ENCODE data around the gene LGALS1.

Gene LGALS1

DNA sequence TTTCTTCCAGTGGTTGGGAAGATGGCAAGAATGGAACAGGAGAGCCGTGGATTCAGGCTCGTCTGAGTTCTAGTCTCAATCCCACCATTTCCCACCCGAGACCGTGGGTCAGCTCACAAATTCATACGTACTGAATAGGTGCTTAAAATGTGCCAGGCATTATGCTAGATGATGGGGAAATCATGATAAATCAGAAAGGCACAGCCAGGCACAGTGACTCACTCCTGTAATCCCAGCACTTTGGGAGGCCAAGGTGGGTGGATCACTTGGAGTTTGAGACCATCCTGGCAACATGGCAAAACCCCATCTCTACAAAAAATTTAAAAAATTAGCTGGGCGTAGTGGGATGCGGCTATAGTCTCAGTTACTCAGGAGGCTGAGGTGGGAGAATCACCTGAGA is 28.5 kb downstream of the LGALS1 start:
- Histone ChIP-seq H3K27me3 (ENCODE audit: insufficient read depth, poor library complexity, severe bottlenecking) (no peaks in the 10 kb centered on the region), H3K27ac (replicated peaks) (no peak overlapping the region), H3K4me3 (replicated peaks; ENCODE audit: insufficient read depth, low read length) (no peak overlapping the region)
- TF ChIP-seq GABPA (IDR thresholded peaks at IDR 0.05; ENCODE audit: low read depth) (no peak), CTCF (IDR thresholded peaks at IDR 0.05; ENCODE audit: insufficient read depth, low read length) (no peak), SPI1 (IDR thresholded peaks at IDR 0.05; ENCODE audit: borderline replicate concordance, low read depth) (no peak), REST (IDR thresholded peaks at IDR 0.05; ENCODE audit: insufficient replicate concordance, low read depth) (no peak), POLR2AphosphoS5 (IDR thresholded peaks at IDR 0.05; ENCODE audit: low read depth) (no peak)
- DNase-seq (ENCODE audit: low read depth in 1 of 2, low spot score in 1 of 2), result no peak

GRCh38 chr22:37704645-37705044 is 29.2 kb downstream of the LGALS1 start:
- no peak overlapping the region for H3K27ac ChIP-seq (replicated peaks)
- no peak overlapping the region for H3K4me3 ChIP-seq (replicated peaks; ENCODE audit: insufficient read depth, low read length)
- TF ChIP-seq SPI1 (IDR thresholded peaks at IDR 0.05; ENCODE audit: borderline replicate concordance, low read depth) (no peak), GABPA (IDR thresholded peaks at IDR 0.05; ENCODE audit: low read depth) (no peak), CTCF (IDR thresholded peaks at IDR 0.05; ENCODE audit: insufficient read depth, low read length) (no peak), REST (IDR thresholded peaks at IDR 0.05; ENCODE audit: insufficient replicate concordance, low read depth) (no peak), POLR2AphosphoS5 (IDR thresholded peaks at IDR 0.05; ENCODE audit: low read depth) (no peak)
- no peaks in the 10 kb centered on the region for H3K27me3 ChIP-seq (ENCODE audit: insufficient read depth, poor library complexity, severe bottlenecking)
- no peak for DNase-seq (ENCODE audit: low read depth in 1 of 2, low spot score in 1 of 2)

- TF ChIP-seq CTCF (IDR thresholded peaks at IDR 0.05; ENCODE audit: insufficient read depth, low read length) (no peak), REST (IDR thresholded peaks at IDR 0.05; ENCODE audit: insufficient replicate concordance, low read depth) (no peak), POLR2AphosphoS5 (IDR thresholded peaks at IDR 0.05; ENCODE audit: low read depth) (no peak), SPI1 (IDR thresholded peaks at IDR 0.05; ENCODE audit: borderline replicate concordance, low read depth) (no peak), GABPA (IDR thresholded peaks at IDR 0.05; ENCODE audit: low read depth) (no peak)
- Histone ChIP-seq H3K4me3 (replicated peaks; ENCODE audit: insufficient read depth, low read length) (no peak overlapping the region), H3K27me3 (ENCODE audit: insufficient read depth, poor library complexity, severe bottlenecking) (no peaks in the 10 kb centered on the region), H3K27ac (replicated peaks) (no peak overlapping the region)
- DNase-seq (ENCODE audit: low read depth in 1 of 2, low spot score in 1 of 2), result no peak
Observed at GRCh38 chr22:37705205-37705604, 29.8 kb downstream of the LGALS1 start.
